Measurements from ENCODE around the gene MEF2C.

The MEF2C gene

GRCh38 chr5:88829054-88829453, 53.9 kb downstream of the MEF2C start:
- no peak for DNase-seq (ENCODE audit: low read depth)

- DNase-seq (ENCODE audit: low read depth) = peak; percentile 29
Observed at GRCh38 chr5:88827997-88828396, 55.0 kb downstream of the MEF2C start.

GRCh38 chr5:88826646-88827585, 56.1 kb downstream of the MEF2C start:
- DNase-seq (ENCODE audit: low read depth) = peak; percentile 54

GRCh38 chr5:88825584-88826315, 57.2 kb downstream of the MEF2C start:
- no peak for DNase-seq (ENCODE audit: low read depth)

GRCh38 chr5:88824892-88825583, 57.9 kb downstream of the MEF2C start:
- DNase-seq (ENCODE audit: low read depth) = peak; percentile 25

GRCh38 chr5:88824141-88824540, 58.8 kb downstream of the MEF2C start:
- no peak for DNase-seq (ENCODE audit: low read depth)

GRCh38 chr5:88823201-88823600, 59.8 kb downstream of the MEF2C start:
- no peak for DNase-seq (ENCODE audit: low read depth)

- no peak for DNase-seq (ENCODE audit: low read depth)
Observed at GRCh38 chr5:88821161-88821560, 61.8 kb downstream of the MEF2C start.

GRCh38 chr5:88820581-88820980, 62.4 kb downstream of the MEF2C start:
- no peak for DNase-seq (ENCODE audit: low read depth)

- DNase-seq (ENCODE audit: low read depth) = peak; percentile 7
Observed at GRCh38 chr5:88819301-88819999, 63.5 kb downstream of the MEF2C start.

- no peak for DNase-seq (ENCODE audit: low read depth)
Observed at GRCh38 chr5:88818296-88818695, 64.7 kb downstream of the MEF2C start.

- DNase-seq (ENCODE audit: low read depth) = no peak
Observed at GRCh38 chr5:88816195-88816594, 66.8 kb downstream of the MEF2C start.

- no peak for DNase-seq (ENCODE audit: low read depth)
Observed at GRCh38 chr5:88815050-88815789, 67.8 kb downstream of the MEF2C start.

GRCh38 chr5:88813805-88814575, 69.0 kb downstream of the MEF2C start:
- no peak for DNase-seq (ENCODE audit: low read depth)

GRCh38 chr5:88813244-88813643, 69.7 kb downstream of the MEF2C start:
- no peak for DNase-seq (ENCODE audit: low read depth)

- no peak for DNase-seq (ENCODE audit: low read depth)
Observed at GRCh38 chr5:88808153-88808552, 74.8 kb downstream of the MEF2C start.

GRCh38 chr5:88807327-88807726, 75.7 kb downstream of the MEF2C start:
- no peak for DNase-seq (ENCODE audit: low read depth)

- DNase-seq (ENCODE audit: low read depth) = no peak
Observed at GRCh38 chr5:88806338-88806737, 76.6 kb downstream of the MEF2C start.

- no peak for DNase-seq (ENCODE audit: low read depth)
Observed at GRCh38 chr5:88805151-88805784, 77.7 kb downstream of the MEF2C start.

- DNase-seq (ENCODE audit: low read depth) = no peak
Observed at GRCh38 chr5:88804444-88804843, 78.5 kb downstream of the MEF2C start.

Measured in ELR (cell line).